HCT116 (cell line): ENCODE results near the gene RNF222. TPM values are rescaled to one million over a fixed set of nuclear protein-coding genes. Genes with fewer than 3 reads are reported as not detected.

Experiments
- ATAC-seq: fragments of 200-7000 bp; cut with Tn5 transposase; 2 replicates; pipeline ENCODE4 v1.9.1; 2020; ENCODE audit warnings: mild to moderate bottlenecking, moderate library complexity
- BruUV-seq: library from RNA; stranded (reverse); fragments of 400-500 nt; replicated peaks from 2 replicates; lab custom pipeline; 2021; lab: Mats Ljungman, UMichigan
- CTCF ChIA-PET: fragments of 300-600 bp; sonication (Branson Sonifier 250); formaldehyde crosslinking; loops from one replicate; lab custom pipeline; 2021; ENCODE audit warnings: antibody characterized with exemption; lab: Charles Lee
- POLR2A ChIA-PET: fragments of 300-600, 350-600 bp; sonication (Branson Sonifier 250); formaldehyde crosslinking; loops from one replicate; lab custom pipeline; 2021; ENCODE audit warnings: antibody characterized with exemption; lab: Charles Lee
- RAD21 ChIA-PET, 2 experiments: fragments of 300-600 bp; sonication (Branson Sonifier 250); formaldehyde crosslinking; loops; one replicate each; lab custom pipeline; 2023; ENCODE audit warnings: low total read pairs in 2 of 2; ENCODE audit not compliant: uncharacterized antibody in 2 of 2, unreplicated experiment in 2 of 2, low non-redundant PET in 1 of 2; lab: Charles Lee
- DNase-seq: peaks from one replicate; pipeline ENCODE4 v3.0.0-alpha.2; 2010; ENCODE audit warnings: low read depth, low spot score
- H2AFZ ChIP-seq: fragments of 200-600 bp; shearing (Covaris generic), sonication (generic); 2 replicates; pipeline ENCODE4 v1.6.1; 2017; ENCODE audit warnings: low read depth, mixed run types, mixed read lengths, antibody characterized with exemption, low read length; ENCODE audit not compliant: poor library complexity, severe bottlenecking
- H3K27ac ChIP-seq: 2 replicates; pipeline ENCODE4 v1.5.1; 2012; ENCODE audit warnings: low read depth, low read length
- H3K27me3 ChIP-seq: fragments of 200-600 bp; sonication (generic); 2 replicates; pipeline ENCODE4 v1.6.1; 2016; ENCODE audit warnings: mixed run types, low read length, mixed read lengths; ENCODE audit not compliant: insufficient read depth
- H3K36me3 ChIP-seq, 2 experiments: fragments of 200-500 bp in 1 of 2; fragments of 200-600 bp in 1 of 2; sonication (Bioruptor generic) in 1 of 2; sonication (generic) in 1 of 2; 2 replicates each; pipeline versions ENCODE4 v1.5.1 to v1.6.1; 2014 to 2016; ENCODE audit warnings: low read length in 2 of 2, inconsistent platforms in 1 of 2, mixed read lengths in 1 of 2, mixed run types in 1 of 2; ENCODE audit not compliant: insufficient read depth in 2 of 2, control insufficient read depth in 1 of 2
- H3K4me1 ChIP-seq, 2 experiments: fragments of 200-600 bp in 1 of 2; sonication (generic) in 1 of 2; 2 replicates each; pipeline versions ENCODE4 v1.5.1 to v1.6.1; 2012 to 2017; ENCODE audit warnings: low read length in 2 of 2, inconsistent platforms in 1 of 2, mild to moderate bottlenecking in 1 of 2, mixed read lengths in 1 of 2, mixed run types in 1 of 2, moderate library complexity in 1 of 2; ENCODE audit not compliant: insufficient read depth in 2 of 2, control insufficient read depth in 1 of 2
- H3K4me2 ChIP-seq: fragments of 200-600 bp; sonication (generic); 2 replicates; pipeline ENCODE4 v1.6.1; 2017; ENCODE audit warnings: mixed run types, low read length, mixed read lengths
- H3K4me3 ChIP-seq, 2 experiments: fragments of 200-600 bp in 1 of 2; sonication (generic) in 1 of 2; replicated peaks in 1 of 2; 2 replicates each; pipeline ENCODE4 v1.5.1; 2011 to 2016; ENCODE audit warnings: low read length in 2 of 2, control low read depth in 1 of 2, low read depth in 1 of 2, mild to moderate bottlenecking in 1 of 2, mixed read lengths in 1 of 2, mixed run types in 1 of 2
- H3K79me2 ChIP-seq: fragments of 200-600 bp; sonication (generic); 2 replicates; pipeline ENCODE4 v1.6.1; 2017; ENCODE audit warnings: mild to moderate bottlenecking, mixed run types, low read length, moderate library complexity, mixed read lengths; ENCODE audit not compliant: insufficient read depth
- H3K9ac ChIP-seq: fragments of 200-600 bp; sonication (generic); 2 replicates; pipeline ENCODE4 v1.6.1; 2016; ENCODE audit warnings: low read length, mixed read lengths
- H3K9me2 ChIP-seq: fragments of 200-600 bp; sonication (generic), shearing (Covaris generic); 2 replicates; pipeline ENCODE4 v1.6.1; 2017; ENCODE audit warnings: mixed run types, mild to moderate bottlenecking, moderate library complexity; ENCODE audit not compliant: insufficient read depth
- H3K9me3 ChIP-seq, 2 experiments: fragments of 200-500 bp in 1 of 2; fragments of 200-600 bp in 1 of 2; sonication (Bioruptor generic) in 1 of 2; sonication (generic) in 1 of 2; 2 replicates each; pipeline ENCODE4 v1.6.1; 2014 to 2017; ENCODE audit warnings: low read length in 2 of 2, mixed read lengths in 2 of 2, inconsistent platforms in 1 of 2, low read depth in 1 of 2, mild to moderate bottlenecking in 1 of 2, mixed run types in 1 of 2, moderate library complexity in 1 of 2; ENCODE audit not compliant: control insufficient read depth in 1 of 2, insufficient read depth in 1 of 2
- H4K20me1 ChIP-seq: fragments of 200-600 bp; sonication (generic), shearing (Covaris generic); 2 replicates; pipeline ENCODE4 v1.6.1; 2017; ENCODE audit warnings: mixed run types, mild to moderate bottlenecking, moderate library complexity; ENCODE audit not compliant: insufficient read depth
- CBX3 ChIP-seq: IDR thresholded peaks from 2 replicates; pipeline ENCODE4 v1.6.1; 2012; ENCODE audit warnings: low read depth
- EZH2 ChIP-seq: fragments of 200-600 bp; sonication (generic); IDR thresholded peaks from 2 replicates; pipeline ENCODE4 v1.6.1; 2017; ENCODE audit warnings: antibody characterized with exemption, mixed run types
- JUND ChIP-seq: IDR thresholded peaks from 2 replicates; pipeline ENCODE4 v1.6.1; 2012
- MAX ChIP-seq: IDR thresholded peaks from 2 replicates; pipeline ENCODE4 v1.6.1; 2012
- RAD21 ChIP-seq: IDR thresholded peaks from 2 replicates; pipeline ENCODE4 v1.6.1; 2012; ENCODE audit warnings: low read depth, mild to moderate bottlenecking
- REST ChIP-seq: IDR thresholded peaks from 2 replicates; pipeline ENCODE4 v1.6.1; 2012; ENCODE audit warnings: low read depth
- TCF7L2 ChIP-seq: IDR thresholded peaks from 2 replicates; pipeline ENCODE4 v1.7.0; 2011; ENCODE audit warnings: borderline replicate concordance, inconsistent platforms; ENCODE audit not compliant: insufficient read depth, insufficient read length; ENCODE audit errors: extremely low read depth
- ZFX ChIP-seq: fragments of 450-650 bp; IDR thresholded peaks from 2 replicates; pipeline ENCODE4 v1.6.1; 2017
- ZNF274 ChIP-seq: fragments of 200-500 bp; sonication (Bioruptor generic); IDR thresholded peaks from 2 replicates; pipeline ENCODE4 v1.6.1; 2014; ENCODE audit warnings: mild to moderate bottlenecking, low read depth, low read length, inconsistent platforms
- intact Hi-C: fragments of 100-400 bp; cut with micrococcal nuclease; formaldehyde crosslinking; loops from 2 replicates; pipeline ENCODE4 v1.10.0; 2022
- total RNA-seq: library from RNA; stranded (reverse); gene quantifications from one replicate; pipeline ENCODE4 v1.2.1, GENCODE V29; 2021; ENCODE audit not compliant: unreplicated experiment

Gene RNF222
- total RNA-seq, 1 experiment from 2014 or later = not detected

DNA sequence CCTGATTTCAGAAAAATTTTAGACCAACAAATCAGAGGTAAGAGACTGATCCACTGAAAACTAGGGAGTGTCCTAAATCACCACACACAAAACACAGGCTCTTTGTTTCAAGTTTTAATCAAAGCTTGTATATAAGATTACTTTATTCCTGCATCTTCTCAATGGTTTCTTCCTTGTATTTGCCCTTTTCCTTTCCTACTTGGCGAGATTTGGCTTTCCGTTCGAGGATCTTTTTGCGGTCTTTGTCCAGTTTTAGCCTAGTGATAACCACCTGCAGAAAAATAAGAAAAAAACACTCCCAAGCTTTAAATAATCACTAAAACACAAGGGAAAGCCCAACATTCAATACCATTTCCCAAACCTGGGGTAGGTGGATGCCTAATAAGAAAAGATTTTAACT lies 20.2 kb downstream of the RNF222 start:
- no peaks in the 10 kb centered on the region for H3K9me3 ChIP-seq
- H3K9me2 ChIP-seq = no peaks in the 10 kb centered on the region
- DNase-seq (no peak), ATAC-seq (no peak)
- H3K36me3 ChIP-seq = peaks cover 38 to 52% of the 10 kb centered on the region in 2 experiments
- ChIA-PET CTCF (interaction anchor here (1.2 to 1.8 kb wide), 3 partner anchors 317 to 408 kb away, joined by 3 to 7 read pairs (median 4); no protein-coding TSS in a partner anchor), RAD21 (no interaction called here), POLR2A (interaction anchor here (0.6 to 2.1 kb wide), 4 partner anchors 16 to 290 kb away, joined by 3 to 5 read pairs (median 4); partner anchors contain the start of gene ALOX12B)
- H3K9ac ChIP-seq = peak overlapping the region; percentile 75; the same call in 1 of the 2 replicates
- peak overlapping the region; percentile 80; the same call in 1 of the 2 replicates for H3K27ac ChIP-seq
- peaks cover 44% of the 10 kb centered on the region for H3K79me2 ChIP-seq
- BruUV-seq = no TSS peak
- peaks cover 24 to 52% of the 10 kb centered on the region in 2 experiments; a peak in 3 of 4 replicates for H3K4me1 ChIP-seq
- intact Hi-C loops = loop anchor here (10.0 kb wide), 1 partner anchor 153 kb away; no protein-coding TSS in a partner anchor
- H3K27me3 ChIP-seq = no peaks in the 10 kb centered on the region
- peak overlapping the region; percentile 87 for H3K4me2 ChIP-seq
- H3K4me3 ChIP-seq = no peak overlapping the region
- no peak overlapping the region for H2AFZ ChIP-seq
- TF ChIP-seq ZNF274 = no peak
- no peak for TF ChIP-seq REST
- TF ChIP-seq TCF7L2 = no peak
- TF ChIP-seq MAX = no peak
- TF ChIP-seq JUND = no peak
- TF ChIP-seq ZFX = no peak
- no peak for TF ChIP-seq RAD21
- no peak for TF ChIP-seq CBX3
- TF ChIP-seq EZH2 = no peak
- peaks cover 29% of the 10 kb centered on the region; the same call in 1 of the 2 replicates for H4K20me1 ChIP-seq
